C4-2B (cell line): Measurements from ENCODE around the gene AP3M1.

Source experiments
- CTCF ChIP-seq: fragments of 450-650 bp; conservative IDR thresholded peaks from 2 replicates; pipeline ENCODE4 v1.5.1; 2017; ENCODE audit warnings: mild to moderate bottlenecking
- ZFX ChIP-seq: fragments of 450-650 bp; IDR thresholded peaks from 2 replicates; pipeline ENCODE4 v1.6.1; 2017

GRCh38 chr10:74093530-74094164 is 57.0 kb downstream of the AP3M1 start:
- TF ChIP-seq CTCF (no peak), ZFX (no peak)
